Activated naive CD4-positive, alpha-beta T cell treated with Interleukin-2 at 50 U/mL for 16 hours (primary cell): ENCODE data around the gene STAT5B.
"Not testable (repeated sequence)": the region's sequence is repeated elsewhere in the genome, so short reads cannot be mapped to it uniquely, and the experiment has no call there.

Source experiments
- DNase-seq: peaks from one replicate; pipeline ENCODE4 v3.0.0-alpha.2; 2020

STAT5B gene

DNA sequence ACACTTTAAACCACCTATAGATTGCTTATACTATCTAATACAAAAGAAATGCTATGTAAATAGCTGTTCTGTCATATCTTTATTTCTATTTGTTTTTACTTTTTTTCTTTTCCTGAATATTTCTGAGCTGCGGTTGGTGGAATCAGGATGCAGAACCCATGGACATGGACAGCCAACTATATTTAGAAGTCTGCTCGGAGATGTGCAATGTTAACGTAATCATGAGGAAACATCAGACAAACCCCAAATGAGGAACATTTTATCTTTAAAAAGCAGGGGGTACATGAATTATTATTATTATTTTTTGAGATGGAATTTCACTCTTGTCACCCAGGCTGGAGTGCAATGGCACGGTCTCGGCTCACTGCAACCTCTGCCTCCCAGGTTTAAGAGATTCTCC is 50.5 kb downstream of the STAT5B start:
- DNase-seq, result no peak

DNA sequence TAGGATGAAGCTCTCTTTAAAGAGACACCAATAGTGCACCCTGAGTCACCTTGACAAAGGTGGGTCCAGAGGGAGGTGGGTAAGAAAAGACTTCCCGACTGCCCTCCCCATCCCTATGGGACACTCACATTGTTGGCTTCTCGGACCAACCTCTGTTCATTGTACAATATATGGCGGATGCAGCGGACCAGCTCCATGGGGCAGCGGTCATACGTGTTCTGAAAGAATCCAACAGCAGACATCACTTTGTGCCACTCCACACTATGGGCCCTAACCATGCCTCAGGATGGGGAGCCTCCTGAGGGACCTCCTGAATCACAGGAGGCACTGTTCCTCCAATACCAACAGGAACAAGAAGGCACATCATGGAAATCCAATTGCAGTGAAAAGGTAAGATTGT is 51.5 kb downstream of the STAT5B start:
- DNase-seq, result no peak

DNA sequence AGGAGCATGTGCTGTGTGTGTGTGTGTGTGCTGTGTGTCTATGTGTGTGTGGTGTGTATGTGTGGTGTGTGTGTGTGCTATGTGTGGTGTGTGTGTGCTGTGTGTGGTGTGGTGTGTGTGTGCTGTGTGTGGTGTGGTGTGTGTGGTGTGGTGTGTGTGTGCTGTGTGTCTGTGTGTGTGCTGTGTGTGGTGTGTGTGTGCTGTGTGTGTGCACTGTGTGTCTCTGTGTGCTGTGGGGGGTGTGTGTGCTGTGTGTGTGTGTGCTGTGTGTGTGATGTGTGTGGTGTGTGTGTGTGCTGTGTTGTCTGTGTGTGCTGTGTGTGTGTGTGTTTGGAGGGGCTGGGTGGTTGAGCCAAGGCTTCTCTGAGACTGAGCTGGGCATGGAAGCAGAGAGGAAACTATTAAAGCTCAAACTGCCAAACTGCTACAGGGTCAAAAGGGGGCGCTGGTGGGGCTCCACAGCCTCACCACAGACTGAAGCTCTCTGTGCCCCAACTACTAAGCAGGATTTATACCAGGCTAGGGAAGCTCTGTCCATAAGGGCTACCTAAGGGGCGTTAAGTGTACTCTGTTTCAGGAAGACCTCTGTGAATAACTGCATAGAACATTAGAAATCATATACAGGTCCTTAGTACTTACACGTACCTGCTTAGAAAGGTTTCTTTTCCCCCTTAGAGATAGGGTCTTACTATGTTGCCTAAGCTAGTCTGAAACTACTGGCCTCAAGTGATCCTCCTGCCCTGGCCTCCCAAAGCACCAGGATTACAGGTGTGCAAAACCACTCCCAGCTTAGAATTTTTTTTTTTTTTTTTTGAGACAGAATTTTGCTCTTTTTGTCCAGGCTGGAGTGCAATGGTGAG is 54.1 kb downstream of the STAT5B start:
- peak; percentile 55 for DNase-seq

DNA sequence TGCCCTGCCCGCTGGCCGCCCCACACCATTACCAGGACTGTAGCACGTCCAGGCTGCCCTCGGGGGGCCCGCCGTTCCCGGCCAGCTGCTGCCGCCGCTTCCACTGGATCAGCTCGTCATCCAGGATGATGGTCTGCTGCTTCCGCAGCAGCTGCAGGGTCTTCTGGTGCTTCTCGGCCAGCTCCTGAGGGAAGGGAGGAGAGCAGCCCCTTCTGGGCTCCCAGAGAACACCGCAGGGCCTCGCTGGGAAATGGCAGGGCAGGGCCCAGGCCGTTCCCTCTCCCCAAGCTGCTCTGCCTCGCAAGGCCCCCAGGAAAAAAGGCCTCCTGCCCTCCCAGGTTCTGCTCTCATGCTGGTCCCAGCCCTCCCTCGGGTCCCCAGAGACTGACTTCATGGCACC is 56.9 kb downstream of the STAT5B start:
- not testable (repeated sequence) for DNase-seq

DNA sequence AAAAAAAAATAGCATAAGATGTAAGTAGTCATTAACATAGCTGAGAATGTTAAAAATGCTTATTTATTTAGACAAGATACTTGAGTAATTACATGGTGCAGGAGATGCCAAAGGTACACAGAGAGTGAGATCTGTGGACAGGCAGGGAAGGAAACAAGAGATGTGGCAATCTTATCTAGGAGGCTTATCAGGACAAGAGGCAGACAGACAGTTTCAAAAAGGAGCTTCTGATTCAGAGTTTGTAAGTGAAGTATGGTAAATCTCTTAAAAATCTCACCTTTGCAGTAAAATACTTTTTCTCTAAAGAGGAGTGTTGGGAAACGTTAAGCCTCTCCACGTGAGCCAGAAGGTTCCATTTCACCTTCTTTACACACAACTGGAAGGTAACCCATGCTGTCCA is 62.0 kb downstream of the STAT5B start:
- DNase-seq, result no peak

DNA sequence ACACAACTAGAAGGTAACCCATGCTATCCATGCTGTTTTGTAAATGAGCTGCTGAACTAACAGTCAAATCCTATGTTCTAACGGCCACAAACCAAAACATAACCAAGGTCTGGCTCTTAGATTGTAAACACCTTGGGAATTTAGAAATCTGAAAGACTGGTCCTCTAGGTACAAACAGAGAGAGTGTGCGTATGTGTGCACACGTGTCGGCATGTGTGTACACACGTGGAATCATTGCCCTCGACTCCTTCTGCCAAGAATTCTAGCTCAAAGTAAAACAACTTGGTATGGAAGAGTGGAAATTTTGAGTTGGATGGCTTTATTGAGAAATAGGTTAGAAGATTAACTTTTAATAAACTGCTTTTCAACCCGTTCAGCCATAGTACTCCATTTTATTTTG is 63.8 kb downstream of the STAT5B start:
- DNase-seq, result no peak

DNA sequence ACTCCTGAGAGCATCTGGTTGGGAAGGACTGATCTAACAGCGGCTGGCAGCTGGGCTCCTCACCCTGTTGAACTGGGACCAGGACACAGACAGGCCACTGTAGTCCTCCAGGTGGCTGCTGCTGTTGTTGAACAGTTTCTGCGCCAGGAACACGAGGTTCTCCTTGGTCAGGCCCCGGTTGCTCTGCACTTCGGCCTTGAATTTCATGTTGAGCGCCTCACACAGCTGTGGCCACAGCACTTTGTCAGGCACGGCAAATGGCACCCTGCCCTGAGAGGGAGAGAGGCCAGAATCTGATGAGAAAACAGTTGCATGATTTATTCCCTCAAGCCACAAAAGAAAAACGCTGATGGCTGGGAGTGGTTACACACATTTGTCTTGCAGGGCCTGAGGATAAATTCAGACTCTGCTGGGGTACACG is 64.3 kb downstream of the STAT5B start:
- not testable (repeated sequence) for DNase-seq

DNA sequence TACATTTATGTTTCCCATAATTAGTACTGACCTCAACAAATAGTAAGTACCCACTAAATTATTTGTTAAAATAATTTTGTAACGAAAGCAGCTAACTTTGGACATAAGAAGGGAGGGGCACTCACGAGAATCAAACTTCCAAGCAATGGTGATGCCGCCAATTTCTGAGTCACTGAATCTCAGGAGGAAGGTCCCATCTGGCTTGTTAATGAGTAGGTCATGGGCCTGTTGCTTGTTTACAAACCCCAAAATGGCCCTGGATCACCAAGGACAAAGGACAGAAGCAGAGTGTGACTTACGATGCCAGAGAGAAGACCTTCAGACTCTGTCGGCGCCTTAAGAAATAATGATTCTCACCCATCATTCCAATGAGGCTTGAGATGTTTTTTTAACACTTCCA is 66.1 kb downstream of the STAT5B start:
- DNase-seq, result no peak

DNA sequence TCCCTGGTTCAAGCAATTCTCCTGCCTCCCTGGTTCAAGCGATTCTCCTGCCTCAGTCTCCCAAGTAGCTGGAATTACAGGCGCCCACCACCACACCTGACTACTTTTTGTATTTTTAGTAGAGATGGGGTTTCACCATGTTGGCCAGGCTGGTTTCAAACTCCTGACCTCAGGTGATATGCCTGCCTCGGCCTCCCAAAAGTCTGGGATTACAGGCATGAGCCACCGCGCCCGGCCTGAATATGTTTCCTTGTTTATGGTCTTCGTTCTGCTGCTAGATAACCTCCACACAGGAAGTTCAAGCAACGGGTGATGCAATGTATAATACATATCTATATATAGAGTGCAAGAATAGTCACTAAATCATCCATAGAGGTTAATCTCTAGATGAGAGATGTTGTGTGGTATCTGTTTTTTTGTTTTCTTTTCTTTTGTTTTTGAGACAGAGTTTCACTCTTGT is 70.0 kb downstream of the STAT5B start:
- DNase-seq, result not testable (repeated sequence)

DNA sequence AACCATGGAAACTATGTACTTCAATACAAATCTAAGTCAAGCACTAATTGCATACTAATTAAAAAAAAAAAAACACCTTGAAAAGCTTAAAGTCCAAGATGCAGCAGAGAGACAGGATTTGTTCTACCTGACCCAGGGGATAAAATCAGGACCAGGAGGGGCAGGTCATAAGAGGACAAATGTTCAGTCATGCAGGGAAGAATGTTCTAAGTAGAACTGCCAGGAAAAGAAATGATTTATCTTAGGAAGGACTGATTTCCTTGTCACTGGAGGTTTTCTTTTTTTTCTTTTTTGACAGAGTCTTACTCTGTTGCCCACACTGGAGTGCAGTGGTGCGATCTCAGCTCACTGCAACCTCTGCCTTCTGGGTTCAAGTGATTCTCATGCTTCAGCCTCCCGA is 72.8 kb downstream of the STAT5B start:
- DNase-seq, result no peak

DNA sequence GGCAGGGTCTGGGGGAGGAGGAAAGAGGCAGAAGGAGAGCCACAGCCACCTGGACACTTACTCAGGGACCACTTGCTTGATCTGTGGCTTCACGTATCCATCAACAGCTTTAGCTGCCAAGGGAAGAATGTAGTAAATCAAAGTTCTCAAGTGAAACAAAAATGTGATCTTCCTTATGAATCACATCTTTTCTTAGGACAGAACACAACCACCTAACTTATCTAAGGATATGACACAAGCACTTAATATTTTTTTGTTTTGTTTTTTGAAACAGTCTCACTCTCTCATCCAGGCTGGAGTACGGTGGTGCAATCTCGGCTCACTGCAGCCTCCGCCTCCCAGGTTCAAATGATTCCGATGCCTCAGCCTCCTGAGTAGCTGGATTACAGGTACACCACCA is 73.5 kb downstream of the STAT5B start:
- no peak for DNase-seq

DNA sequence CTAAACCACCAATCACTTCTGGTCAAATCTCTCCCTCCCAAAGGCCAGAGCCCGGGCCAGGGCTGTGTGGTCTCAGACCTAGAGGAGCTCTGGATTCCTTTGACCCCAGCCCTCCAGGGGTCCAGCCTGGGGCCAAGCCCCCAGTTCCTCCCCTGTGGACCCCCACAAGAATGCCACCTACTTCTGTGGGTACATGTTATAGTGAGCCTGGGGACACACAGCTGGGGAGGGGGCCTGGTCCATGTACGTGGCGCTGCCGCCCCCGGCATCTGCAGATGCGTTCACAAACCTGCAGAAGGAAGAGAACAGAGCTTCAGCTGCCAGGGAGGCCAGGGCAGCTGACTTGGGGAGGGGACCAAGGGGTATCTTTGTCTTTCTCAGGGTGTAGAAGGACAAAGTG is 74.0 kb downstream of the STAT5B start:
- DNase-seq, result no peak

DNA sequence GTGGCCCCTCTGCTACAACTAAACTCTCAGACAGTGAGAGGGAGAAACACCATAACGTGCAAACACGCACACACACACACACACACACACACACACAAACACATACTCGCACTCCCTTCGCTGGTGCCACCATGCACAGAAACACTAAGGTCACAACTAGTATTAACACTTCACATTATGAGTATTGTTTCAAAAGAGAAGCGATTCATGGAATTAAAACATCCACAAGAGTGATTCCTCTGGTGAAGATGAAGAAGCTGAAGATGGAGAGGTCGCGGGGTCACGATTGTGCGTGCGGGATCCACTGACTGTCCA is 74.8 kb downstream of the STAT5B start:
- no peak for DNase-seq

DNA sequence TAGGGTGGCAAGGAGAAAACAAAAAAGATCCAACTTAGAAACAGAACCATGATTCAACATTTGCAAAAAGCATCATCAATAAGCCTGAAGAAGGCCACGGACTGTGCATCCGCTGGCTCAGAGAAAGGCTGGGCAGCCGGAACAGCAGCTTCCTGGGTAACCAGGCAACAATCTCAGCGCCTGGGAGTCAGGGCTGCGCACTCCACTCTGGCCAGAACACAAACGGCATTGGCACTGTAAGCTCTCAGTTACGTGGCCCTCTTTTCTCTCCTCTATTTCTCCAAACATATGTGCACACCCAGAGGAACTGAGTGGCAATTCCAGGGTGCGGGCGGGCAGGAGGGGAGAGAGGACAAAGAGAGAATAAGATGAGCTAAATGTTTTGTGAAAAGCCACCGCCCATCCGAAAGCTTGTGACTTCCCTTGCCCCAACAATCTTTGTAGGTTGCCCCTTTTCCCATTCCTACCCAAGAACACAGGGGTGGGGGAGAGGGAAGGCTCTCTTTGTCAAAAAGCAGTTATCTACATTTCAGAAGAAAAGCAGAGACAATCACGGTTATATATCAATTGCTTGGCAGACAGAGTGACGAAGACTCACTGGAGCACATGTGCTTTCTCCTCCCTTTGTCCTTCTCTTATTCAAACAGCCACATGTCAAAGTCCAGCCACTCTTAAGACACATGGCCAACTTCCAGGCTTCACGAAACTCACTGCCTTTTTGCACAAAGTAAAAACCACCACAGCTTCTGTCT is 75.3 kb downstream of the STAT5B start:
- no peak for DNase-seq

DNA sequence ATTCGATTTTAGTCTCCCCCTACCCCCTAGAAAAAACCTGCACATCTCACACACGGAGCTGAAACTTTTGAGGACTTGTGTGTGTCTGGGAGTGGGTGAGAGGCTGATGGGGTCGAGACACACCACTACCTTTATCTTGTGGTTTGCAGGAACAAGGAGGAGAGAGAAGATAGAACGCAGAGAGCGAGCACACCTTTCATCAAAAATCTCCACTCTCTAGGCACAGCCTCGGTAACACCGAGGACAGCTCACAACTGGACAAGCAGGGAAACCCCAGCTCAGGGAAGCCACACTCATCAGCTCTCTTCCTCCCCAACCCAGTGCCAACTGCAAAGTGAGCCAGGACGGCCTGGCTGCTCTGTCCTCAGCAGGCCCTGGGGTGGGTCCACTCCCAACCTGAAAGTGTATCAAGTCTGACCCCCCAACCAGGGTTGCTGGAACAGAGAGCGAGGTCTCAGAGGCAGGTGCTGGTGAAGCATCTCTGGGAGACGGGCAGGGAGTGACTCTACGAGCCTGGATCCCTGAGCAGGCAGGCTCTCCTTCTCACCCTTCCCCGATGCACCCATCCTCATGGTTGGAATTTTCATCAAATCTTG is 76.7 kb downstream of the STAT5B start:
- no peak for DNase-seq

DNA sequence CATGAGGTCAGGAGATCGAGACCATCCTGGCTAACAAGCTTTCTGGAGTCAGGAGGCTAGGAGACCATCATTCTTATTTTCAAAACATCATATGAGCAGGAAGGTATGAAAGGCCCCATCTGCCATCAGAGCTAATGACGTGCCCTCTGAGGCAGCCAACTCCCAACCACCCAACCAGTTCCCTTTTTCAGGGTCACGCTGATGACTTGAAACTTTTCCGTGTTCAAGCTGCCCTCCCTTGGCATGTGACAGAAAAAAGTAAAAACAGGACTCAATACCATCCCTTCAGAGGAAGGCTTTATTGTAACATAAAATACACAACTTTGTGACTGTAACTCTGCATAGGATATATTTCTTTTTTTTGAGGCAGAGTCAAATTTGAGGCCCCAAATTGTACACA is 77.3 kb downstream of the STAT5B start:
- no peak for DNase-seq

DNA sequence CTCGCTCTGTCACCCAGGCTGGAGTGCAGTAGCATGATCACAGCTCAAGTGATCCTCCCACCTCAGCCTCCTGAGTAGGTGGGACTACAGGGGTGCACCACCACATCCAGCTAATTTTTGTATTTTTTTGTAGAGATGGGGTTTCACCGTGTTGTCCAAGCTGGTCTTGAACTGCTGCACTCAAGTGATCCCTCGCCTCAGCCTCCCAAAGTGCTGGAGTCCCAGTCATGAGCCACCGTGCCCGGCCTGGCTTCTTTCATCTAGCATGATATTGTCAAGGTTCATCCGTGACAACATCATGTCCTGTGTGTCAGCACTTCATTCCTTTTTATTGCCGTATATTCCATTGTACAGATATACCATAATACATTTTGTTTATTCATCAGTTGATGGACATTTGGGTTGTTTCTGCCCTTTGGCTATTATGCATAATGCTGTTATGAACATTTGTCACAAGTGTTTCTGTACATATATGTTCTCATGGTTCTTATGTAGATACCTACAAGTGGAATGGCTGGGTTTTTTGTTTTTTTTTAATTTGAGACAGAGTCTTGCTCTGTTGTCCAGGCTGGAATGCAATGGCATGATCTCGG is 78.5 kb downstream of the STAT5B start:
- DNase-seq, result no peak

DNA sequence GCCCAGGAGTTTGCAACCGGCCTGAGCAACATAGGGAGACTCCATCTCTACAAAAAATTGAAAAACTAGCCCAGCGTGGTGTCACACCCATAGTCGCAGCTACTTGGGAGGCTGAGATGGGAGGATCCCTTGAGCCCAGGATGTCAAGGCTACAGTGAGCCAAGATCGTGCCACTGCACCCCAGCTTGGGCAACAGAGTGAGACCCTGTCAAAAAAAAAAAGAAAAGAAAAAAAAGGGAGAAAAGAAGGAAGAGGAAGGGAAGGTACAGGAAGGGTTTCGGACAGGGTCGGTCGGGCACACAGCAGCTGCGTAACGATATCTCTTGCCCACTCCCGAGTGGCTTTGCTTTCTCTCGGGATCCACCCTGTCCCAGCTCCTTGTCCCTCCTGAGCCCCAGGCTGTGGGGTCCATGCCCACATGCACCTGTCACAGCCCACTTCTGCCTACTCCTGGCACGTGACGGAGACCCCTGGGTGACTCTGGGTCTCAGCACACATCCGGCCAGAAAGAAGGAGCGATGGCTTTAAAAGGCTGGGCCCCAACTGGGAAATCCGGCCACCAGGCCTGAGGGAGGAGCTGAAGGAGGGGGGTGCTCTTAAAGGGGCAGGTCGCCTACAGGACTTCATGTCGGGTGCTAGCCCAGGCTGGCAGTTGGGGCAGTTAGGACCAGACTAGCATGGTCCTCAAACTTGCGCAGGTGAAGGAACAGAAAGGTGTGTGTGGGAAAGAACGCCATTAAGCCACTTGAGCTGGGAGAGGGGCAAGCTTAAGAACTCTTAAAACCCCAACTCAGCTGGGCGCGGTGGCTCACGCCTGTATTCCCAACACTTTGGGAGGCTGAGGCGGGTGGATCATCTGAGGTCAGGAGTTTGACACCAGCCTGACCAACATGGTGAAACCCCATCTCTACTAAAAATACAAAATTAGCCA is 82.0 kb downstream of the STAT5B start, which contains the start of gene GHDC:
TSS of gene GHDC (minus strand) at position 526 of the 931 bp plus-strand sequence. CDS start 913 bp downstream, outside the sequence.
- peak; percentile 83 for DNase-seq

DNA sequence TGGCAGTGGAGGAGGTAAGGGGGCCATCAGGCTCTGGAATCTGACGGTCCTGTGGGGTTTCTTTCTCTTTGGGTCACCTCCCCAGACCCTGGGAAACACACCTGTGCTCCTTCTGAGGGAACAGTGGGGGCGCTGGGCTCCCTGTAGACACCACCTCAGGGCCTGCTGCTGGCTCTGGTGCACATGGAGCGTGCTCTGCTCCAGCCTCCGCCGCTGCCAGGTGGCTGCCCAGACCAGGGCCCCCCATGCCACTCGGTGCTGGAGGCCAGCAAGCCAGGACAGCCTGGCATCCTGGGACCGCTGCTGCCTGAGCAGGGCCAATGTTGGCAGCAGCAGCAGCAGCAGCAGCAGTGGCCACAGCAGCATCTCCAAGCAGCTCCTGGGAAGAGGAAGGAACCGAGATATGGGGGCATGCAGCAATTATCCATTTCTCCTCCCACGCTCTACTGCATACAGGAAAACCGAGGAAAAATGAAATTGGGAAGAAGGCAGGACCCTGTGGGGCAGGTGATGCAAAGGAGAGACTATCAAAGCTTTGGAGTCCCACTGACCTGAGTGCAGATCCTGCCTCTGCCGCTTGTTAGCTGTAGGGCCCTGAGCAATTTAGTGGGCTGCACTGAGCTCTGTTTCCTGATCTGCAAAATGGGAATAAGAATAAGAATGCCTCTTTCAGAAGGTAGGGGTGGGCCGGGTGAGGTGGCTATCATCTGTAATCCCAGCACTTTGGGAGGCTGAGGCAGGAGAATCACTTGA is 82.8 kb downstream of the STAT5B start:
- no peak for DNase-seq

DNA sequence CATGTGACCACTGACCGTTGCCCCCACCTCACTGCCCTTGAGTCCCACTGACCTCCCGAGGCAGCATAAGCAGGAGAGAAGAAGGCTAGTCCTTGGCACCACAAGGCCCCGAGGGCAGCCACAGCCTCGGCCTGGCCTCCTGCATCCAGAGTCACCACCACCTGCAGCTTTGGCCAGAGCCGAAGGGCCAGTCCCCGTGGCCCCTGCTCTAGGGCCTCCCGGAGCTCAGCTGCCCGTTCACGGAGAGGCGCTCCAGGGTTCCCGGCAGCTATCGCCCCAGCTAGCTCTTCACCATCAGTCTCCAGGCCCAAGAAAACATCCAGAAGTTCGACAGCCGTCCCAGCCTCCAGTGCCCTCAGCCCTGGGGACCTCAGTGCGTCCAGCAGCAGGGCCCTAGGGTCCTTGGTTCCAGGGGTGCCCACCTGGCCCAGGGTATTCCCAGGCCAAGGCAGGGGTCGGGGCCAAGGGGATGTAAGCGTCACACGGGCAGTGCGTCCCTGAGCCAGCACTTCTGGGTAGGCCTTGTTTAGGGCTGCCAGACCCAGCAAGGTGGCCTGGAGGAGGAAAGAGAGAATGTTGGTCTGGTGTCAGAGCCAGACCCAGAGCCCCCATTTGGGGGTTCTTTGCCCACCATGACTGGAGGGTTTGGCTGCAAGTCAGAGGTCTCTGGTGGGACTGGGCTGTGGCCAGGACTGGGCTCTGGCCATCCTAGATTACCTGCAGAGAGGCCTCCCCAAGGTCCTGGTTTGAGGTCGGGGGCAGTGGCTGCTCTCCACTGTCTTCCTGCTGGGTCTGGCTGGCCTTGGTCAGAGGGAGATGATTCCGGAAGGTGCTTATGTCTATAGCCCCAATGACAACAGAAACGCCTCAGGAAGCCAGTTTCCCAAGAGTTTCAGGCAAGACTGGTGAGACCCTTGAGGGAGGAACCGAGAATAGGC is 83.7 kb downstream of the STAT5B start:
- no peak for DNase-seq
